GM19395 (cell line): ENCODE measurements around the gene GART.

Source experiments
- ATAC-seq: cut with Tn5 transposase; IDR thresholded peaks from one replicate; pipeline ENCODE4 v1.9.1; 2021; ENCODE audit warnings: mild to moderate bottlenecking, moderate library complexity; ENCODE audit not compliant: unreplicated experiment

The GART gene

GRCh38 chr21:33554236-33554981 lies 12.5 kb upstream of the GART start:
- no peak for ATAC-seq

- no peak for ATAC-seq
Observed at GRCh38 chr21:33552999-33553598, 11.2 kb upstream of the GART start.

GRCh38 chr21:33552093-33552998 lies 10.4 kb upstream of the GART start:
- no peak for ATAC-seq

GRCh38 chr21:33551664-33552063 lies 9.7 kb upstream of the GART start:
- no peak for ATAC-seq

GRCh38 chr21:33550772-33551660 lies 9.1 kb upstream of the GART start:
- no peak for ATAC-seq

- no peak for ATAC-seq
Observed at GRCh38 chr21:33549848-33550771, 8.2 kb upstream of the GART start.

- ATAC-seq = no peak
Observed at GRCh38 chr21:33546086-33546485, 4.2 kb upstream of the GART start.

- ATAC-seq = no peak
Observed at GRCh38 chr21:33544451-33545195, 2.7 kb upstream of the GART start.

- ATAC-seq = peak; percentile 23
Observed at GRCh38 chr21:33543505-33544129, 1.7 kb upstream of the GART start.

- ATAC-seq = peak; percentile 95
Observed at GRCh38 chr21:33542640-33543504, 955 bp upstream of the GART start, which contains the start of gene SON. TSS of gene SON (plus strand) at chr21:33543038. CDS start at chr21:33543093, 55 bp downstream.

GRCh38 chr21:33541105-33541711 lies 709 bp downstream of the GART start:
- ATAC-seq = no peak

GRCh38 chr21:33540711-33541104 lies 1.2 kb downstream of the GART start:
- no peak for ATAC-seq

GRCh38 chr21:33539616-33540015 lies 2.3 kb downstream of the GART start:
- no peak for ATAC-seq

- ATAC-seq = no peak
Observed at GRCh38 chr21:33537212-33537611, 4.7 kb downstream of the GART start.

GRCh38 chr21:33531007-33531406 lies 10.9 kb downstream of the GART start:
- ATAC-seq = no peak

GRCh38 chr21:33522953-33523349 lies 19.0 kb downstream of the GART start:
- ATAC-seq = no peak
